Measurements from ENCODE around the gene GAS7. TPM values are rescaled to one million over a fixed set of nuclear protein-coding genes. Genes with fewer than 3 reads are reported as not detected.

GAS7 gene
- total RNA-seq, 6 experiments from 2014 or later, result 1.6 to 7.1 (median 2.7) TPM

DNA sequence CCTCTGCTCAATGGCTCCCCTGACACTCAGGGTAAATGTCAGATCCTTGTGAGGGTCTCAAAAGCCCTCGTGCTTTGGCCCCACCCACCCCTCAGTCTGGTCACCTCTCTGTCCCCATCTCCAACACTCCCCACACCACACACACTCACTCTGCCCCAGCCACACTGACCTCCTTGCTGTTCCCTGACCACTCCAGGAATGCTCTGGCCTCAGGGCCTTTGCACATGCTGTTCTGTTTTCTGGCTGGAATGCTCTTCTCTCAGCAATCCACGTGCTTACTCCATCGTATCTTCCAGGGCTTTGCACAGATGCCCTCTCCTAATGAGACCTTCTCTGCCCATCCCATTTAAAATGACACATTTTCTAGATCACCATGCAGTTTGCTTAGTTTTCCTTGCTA lies 28.2 kb downstream of the GAS7 start:
- ATAC-seq (no peak), DNase-seq (no peak)
- intact Hi-C loops (cut with DNase I), result no loop called here
- H3K9me3 ChIP-seq, result no peaks in the 10 kb centered on the region
- no peaks in the 10 kb centered on the region for H3K4me1 ChIP-seq
- no peaks in the 10 kb centered on the region for H3K36me3 ChIP-seq
- no peak overlapping the region for H3K4me3 ChIP-seq
- WGBS (ENCODE audit: insufficient coverage, low coverage, low lambda C conversion rate, missing lambda C conversion rate), result 56% methylated on average over 3 of the region's 3 CpGs
- H3K27me3 ChIP-seq, result no peaks in the 10 kb centered on the region
- H3K27ac ChIP-seq, result no peak overlapping the region
- TF ChIP-seq, protein P1, sequence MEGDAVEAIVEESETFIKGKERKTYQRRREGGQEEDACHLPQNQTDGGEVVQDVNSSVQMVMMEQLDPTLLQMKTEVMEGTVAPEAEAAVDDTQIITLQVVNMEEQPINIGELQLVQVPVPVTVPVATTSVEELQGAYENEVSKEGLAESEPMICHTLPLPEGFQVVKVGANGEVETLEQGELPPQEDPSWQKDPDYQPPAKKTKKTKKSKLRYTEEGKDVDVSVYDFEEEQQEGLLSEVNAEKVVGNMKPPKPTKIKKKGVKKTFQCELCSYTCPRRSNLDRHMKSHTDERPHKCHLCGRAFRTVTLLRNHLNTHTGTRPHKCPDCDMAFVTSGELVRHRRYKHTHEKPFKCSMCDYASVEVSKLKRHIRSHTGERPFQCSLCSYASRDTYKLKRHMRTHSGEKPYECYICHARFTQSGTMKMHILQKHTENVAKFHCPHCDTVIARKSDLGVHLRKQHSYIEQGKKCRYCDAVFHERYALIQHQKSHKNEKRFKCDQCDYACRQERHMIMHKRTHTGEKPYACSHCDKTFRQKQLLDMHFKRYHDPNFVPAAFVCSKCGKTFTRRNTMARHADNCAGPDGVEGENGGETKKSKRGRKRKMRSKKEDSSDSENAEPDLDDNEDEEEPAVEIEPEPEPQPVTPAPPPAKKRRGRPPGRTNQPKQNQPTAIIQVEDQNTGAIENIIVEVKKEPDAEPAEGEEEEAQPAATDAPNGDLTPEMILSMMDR (IDR thresholded peaks at IDR 0.05), result no peak
- no peak for TF ChIP-seq POLR2A (IDR thresholded peaks at IDR 0.05)

- DNase-seq, result no peak
- 53% methylated on average over 2 of the region's 4 CpGs for whole genome bisulfite sequencing (ENCODE audit: insufficient coverage, low coverage, low lambda C conversion rate, missing lambda C conversion rate)
- no peaks in the 10 kb centered on the region for H3K4me1 ChIP-seq
Observed at GRCh38 chr17:10169290-10169689, 29.1 kb downstream of the GAS7 start.

DNA sequence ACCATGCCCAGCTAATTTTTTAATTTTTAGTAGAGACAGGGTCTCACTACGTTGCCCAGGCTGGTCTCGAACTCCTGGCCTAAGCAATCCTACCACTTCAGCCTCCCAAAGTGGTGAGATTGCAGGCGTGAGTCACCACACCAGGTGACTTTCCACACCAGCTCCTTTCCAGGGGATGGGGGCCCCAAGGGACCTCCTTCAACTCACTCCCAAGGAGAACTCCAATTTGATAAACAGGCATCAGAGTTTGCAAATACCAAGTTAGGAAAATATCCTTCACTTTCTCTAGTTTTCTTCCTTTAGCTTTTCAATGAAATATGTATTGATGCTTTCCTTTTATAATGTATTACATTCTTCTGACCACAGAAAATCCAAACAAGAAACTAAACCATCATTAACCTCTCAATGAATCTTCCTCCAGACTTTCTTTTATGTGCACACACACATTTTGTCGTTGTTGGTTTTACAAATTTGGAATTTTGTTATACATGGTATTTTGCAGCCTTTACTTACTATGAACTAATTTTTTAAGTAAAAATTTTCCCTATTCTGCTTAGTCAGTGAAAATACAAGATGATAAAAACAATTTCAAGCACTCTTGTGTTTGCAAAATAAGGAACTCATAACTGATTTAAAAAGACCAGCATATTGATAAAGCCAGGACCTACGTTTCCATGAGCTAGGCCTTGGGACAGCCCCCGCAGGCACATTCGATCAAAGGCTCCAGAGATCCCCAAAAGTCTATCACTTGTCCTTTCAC lies 32.0 kb downstream of the GAS7 start:
- TF ChIP-seq POLR2A (IDR thresholded peaks at IDR 0.05), result no peak
- TF ChIP-seq, protein P1 (IDR thresholded peaks at IDR 0.05), result no peak
- DNase-seq (no peak), ATAC-seq (no peak)
- H3K27me3 ChIP-seq, result no peaks in the 10 kb centered on the region
- H3K4me1 ChIP-seq, result no peaks in the 10 kb centered on the region
- intact Hi-C loops (cut with DNase I), result no loop called here
- H3K4me3 ChIP-seq, result no peak overlapping the region
- no peaks in the 10 kb centered on the region for H3K36me3 ChIP-seq
- H3K27ac ChIP-seq, result no peak overlapping the region
- H3K9me3 ChIP-seq, result no peaks in the 10 kb centered on the region
- WGBS (ENCODE audit: insufficient coverage, low coverage, low lambda C conversion rate, missing lambda C conversion rate), result 63% methylated on average over 7 of the region's 7 CpGs

More at GRCh38 chr17:10169290-10169689, 29.1 kb downstream of the GAS7 start:
- Histone ChIP-seq H3K4me3 (no peak overlapping the region), H3K36me3 (no peaks in the 10 kb centered on the region), H3K9me3 (no peaks in the 10 kb centered on the region), H3K27me3 (no peaks in the 10 kb centered on the region), H3K27ac (no peak overlapping the region)
- TF ChIP-seq, protein P1 (IDR thresholded peaks at IDR 0.05), result no peak
- no peak for TF ChIP-seq POLR2A (IDR thresholded peaks at IDR 0.05)
- intact Hi-C loops (cut with DNase I), result no loop called here
- ATAC-seq, result peak in 2 of 4 donors; percentile 22 to 24

DNA sequence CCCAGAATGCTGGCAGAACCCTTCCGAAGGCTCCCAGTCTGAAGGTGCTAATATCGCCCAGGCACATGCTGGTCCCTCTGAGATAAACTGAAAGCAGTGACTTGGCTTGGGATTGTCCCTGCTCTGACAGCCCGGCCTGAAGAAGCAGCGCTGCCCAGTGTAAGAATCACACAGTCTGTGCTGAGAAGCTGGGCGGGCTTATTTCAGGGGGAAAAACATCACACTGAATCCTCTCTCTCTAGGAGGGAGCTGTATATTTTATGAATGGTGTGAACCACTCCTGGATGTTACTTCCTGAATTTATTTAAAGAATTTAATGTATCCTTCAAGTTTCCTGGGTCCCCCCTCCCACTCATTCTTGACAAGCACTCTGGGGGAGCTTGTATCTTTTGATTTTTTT lies 36.3 kb downstream of the GAS7 start:
- no peak for TF ChIP-seq POLR2A (IDR thresholded peaks at IDR 0.05)
- H3K27ac ChIP-seq, result no peak overlapping the region
- 57% methylated on average over 1 of the region's 5 CpGs for WGBS (ENCODE audit: insufficient coverage, low coverage, low lambda C conversion rate, missing lambda C conversion rate)
- H3K36me3 ChIP-seq, result no peaks in the 10 kb centered on the region
- H3K4me1 ChIP-seq, result no peaks in the 10 kb centered on the region
- ATAC-seq, result peak in 2 of 4 donors; percentile 16 to 29
- intact Hi-C loops (cut with DNase I), result no loop called here
- no peaks in the 10 kb centered on the region for H3K27me3 ChIP-seq
- DNase-seq, result no peak
- H3K4me3 ChIP-seq, result no peak overlapping the region
- no peaks in the 10 kb centered on the region for H3K9me3 ChIP-seq

GRCh38 chr17:10161386-10161785 lies 37.0 kb downstream of the GAS7 start:
- H3K36me3 ChIP-seq, result no peaks in the 10 kb centered on the region
- no peaks in the 10 kb centered on the region for H3K27me3 ChIP-seq
- intact Hi-C loops (cut with DNase I), result no loop called here
- H3K4me1 ChIP-seq, result no peaks in the 10 kb centered on the region
- ATAC-seq, result no peak
- DNase-seq, result no peak
- no peak overlapping the region for H3K27ac ChIP-seq
- no peaks in the 10 kb centered on the region for H3K9me3 ChIP-seq
- TF ChIP-seq, protein P1 (IDR thresholded peaks at IDR 0.05), result no peak
- TF ChIP-seq POLR2A (IDR thresholded peaks at IDR 0.05), result no peak
- H3K4me3 ChIP-seq, result no peak overlapping the region
- 62% methylated on average over 5 of the region's 5 CpGs for WGBS (ENCODE audit: insufficient coverage, low coverage, low lambda C conversion rate, missing lambda C conversion rate)
